GM19023 (cell line): ENCODE data around the gene AFAP1L2.
"Not testable (repeated sequence)": the region's sequence is repeated elsewhere in the genome, so short reads cannot be mapped to it uniquely, and the experiment has no call there.

Source experiments
- ATAC-seq: cut with Tn5 transposase; IDR thresholded peaks from one replicate; pipeline ENCODE4 v1.9.1; 2021; ENCODE audit warnings: mild to moderate bottlenecking, moderate library complexity; ENCODE audit not compliant: unreplicated experiment

The AFAP1L2 gene

GRCh38 chr10:114340816-114341215 lies 63.5 kb downstream of the AFAP1L2 start:
- ATAC-seq: no peak

DNA sequence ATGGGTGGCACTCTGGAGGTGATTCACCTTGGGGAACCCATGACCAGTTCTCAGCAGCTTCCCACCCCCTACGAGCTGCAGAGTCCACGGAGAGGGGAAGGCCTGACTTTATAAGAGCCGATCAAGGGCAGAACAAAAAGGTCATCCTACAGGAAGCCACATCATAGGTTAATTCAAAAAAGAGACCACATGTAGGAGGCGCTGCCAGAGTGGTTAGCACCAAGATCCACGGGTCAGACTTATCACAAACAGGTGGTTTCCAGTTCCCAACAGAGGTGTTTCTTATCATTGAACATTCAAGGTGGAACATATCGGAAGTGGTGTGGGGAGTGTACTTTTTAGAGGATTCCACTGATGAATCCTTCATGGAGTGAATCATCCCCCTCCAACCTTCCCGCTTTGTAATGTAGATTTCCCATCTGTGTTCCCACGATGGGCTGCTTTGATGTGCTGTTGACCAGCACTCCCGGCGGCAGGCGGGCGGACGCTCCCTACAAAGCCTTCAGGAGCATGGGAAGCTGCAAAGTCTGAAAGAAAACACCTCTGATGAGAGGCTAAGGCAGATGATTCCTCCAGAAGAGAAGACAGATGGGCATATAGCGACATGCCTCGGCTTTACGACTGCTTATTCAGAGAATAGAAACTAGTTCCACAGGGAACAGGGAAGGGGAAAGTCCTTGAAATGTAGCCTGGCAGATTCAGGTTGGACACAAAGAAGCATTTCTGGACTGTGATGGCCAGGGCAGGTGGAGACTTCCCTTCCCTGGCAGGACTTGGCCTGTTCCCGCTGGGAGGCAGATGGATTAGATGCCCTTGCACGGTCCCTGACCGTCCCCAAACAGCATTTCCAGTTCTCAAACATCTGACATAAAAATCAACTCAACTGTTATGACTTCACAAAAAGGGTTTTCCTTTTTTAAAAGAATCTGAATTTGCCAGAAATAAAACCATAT lies 66.5 kb downstream of the AFAP1L2 start:
- ATAC-seq: peak; percentile 62

- no peak for ATAC-seq
These were observed 67.3 kb downstream of the AFAP1L2 start for GRCh38 chr10:114336823-114337509.

DNA sequence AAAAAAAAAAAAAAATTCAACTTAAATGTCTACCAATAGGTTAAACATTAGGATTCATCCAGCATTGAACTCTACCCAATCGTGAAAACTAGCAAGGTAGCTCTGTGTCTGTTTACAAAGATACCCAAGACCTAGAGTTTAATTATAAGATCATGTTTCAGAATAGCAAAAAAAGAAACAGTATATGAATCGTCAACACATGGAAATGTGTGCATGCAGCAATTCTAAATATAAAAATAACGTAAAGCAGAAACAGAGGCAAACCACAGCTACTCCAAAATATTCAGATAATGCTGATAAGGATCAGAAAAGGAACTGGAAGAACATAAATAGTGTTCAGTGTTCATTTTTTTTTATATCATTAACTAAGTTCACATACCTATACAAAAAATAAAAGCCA lies 68.7 kb downstream of the AFAP1L2 start:
- no peak for ATAC-seq

GRCh38 chr10:114334301-114334700 lies 70.0 kb downstream of the AFAP1L2 start:
- no peak for ATAC-seq

GRCh38 chr10:114333441-114333840 lies 70.9 kb downstream of the AFAP1L2 start:
- ATAC-seq: not testable (repeated sequence)

- no peak for ATAC-seq
These were observed 71.8 kb downstream of the AFAP1L2 start for GRCh38 chr10:114332301-114333192.

DNA sequence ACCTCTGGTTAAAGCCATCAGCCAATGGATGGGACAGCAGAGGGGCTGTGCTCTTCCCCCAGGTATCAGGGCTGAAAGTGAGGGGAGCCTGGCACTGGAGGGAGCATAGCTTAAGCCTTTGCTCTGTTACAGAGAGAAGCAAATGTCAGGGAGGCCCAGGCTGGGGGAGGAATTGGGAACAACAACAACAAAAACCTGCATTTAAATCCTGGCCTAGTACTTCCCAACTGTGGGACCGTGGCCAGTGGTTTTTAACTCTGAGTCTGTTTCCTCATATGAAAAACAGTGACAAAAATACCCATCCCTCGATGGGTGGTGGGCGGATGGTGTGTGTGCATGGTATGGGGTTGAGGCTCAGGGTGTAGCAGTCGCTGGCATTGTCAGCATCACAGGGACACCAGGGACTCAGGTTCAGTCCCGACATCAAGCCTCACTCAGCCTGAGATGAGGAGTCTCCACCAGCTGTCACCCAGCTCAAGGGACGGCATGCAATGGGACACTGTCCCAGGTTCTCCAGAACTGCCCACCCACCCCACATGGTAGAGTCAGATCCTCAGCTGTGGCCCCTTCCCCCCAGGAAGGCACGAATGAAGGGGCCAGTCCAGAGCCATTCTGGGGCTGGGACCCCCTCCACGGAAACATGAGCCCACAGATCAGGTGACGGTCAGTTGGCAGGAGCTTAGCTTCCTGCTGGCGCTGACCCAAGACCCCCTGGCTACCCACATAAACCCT lies 74.5 kb downstream of the AFAP1L2 start:
- no peak for ATAC-seq

DNA sequence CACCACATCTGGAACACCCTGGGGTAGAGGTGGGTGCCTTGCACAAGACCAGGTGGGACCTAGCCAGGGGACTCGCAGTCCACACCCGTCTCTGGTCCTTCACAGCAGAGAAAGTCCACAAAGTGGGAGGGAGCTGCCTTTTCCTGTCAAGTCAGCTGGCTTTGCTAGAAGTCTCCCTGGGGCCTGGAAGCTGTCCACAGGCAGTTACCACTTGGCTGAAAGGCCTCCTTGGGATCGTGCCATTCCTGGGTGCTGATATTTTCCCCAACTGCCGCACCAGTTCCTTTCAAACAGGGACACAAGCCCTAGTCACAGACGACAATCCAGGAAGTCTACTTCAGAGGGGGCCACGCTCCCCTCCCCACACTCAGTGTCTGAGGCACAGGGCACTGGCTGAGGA lies 75.4 kb downstream of the AFAP1L2 start:
- ATAC-seq: no peak

DNA sequence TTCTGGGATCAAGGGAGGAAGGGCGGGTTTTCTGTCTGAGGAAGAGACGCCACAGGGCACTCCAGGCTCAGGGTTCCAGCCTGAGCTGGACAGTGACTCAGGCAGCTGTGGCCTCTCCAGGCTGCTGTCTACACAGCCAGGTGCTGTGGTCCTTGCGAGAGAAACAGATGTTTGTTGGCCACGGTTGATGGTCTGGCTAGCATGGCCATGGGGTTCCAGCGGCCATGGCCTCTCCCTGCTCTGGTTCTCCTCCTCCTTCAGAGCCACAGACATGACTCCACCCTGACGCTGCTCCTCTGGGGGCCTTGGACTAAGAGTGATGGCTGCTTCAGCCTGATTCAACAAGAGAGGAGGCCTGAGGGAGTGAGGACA lies 75.9 kb downstream of the AFAP1L2 start:
- no peak for ATAC-seq

DNA sequence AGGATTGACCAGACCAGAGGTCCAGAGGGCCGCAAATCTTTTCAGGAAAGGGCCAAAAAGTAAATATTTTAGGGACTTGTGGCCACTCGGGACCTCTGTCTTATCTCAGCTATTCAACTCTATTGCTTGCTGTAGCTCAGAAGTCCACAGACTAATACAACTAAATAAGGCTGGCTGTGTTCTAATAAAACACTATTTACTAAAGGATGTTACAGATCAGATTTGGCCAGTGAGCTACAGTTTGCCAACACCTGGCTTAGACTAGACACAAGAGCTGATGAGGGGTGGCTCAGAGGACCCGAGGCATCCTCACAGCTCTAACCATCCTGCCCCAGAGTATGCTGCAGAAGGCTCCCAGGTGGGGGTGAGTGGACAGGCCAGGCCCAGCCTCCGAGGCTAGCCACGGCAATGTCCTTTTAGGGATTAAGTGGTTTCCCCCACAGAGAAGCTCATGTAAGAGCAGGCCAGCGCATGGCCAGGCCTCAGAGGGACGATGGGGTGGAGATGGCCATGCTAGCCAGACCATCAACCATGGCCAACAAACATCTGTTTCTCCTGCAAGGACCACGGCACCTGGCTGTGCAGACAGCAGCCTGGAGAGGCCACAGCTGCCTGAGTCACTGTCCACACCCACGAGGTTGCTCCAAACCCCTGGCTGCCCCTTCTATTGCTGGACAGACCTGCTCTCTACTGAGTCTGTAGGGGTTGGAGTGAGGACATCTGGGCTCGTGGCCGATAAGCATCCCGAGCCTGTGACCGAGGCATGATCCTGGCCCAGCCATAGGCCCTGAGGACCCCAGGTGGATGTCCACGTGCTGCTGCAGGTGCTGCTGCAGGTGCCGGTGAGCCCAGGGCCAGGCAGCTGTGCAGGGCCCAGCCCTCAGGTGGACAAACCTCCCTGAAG lies 76.5 kb downstream of the AFAP1L2 start:
- ATAC-seq: no peak

DNA sequence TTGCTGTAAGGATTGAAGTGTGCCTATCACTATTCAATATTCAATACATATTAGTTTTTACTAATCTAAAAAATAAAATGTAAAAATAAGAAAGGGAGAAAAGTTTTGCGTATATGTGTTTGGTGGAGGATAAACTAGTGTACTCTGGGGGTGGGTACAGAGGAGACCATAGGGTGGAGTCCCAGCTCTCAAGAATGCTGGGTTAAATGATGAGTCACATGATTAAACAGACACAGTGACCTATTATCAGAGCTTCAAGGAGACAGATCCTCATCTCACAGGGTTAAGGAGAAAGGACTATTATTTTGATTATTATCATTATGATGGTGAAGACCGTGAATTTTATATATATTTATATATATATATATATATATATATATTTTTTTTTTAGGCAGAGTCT lies 77.5 kb downstream of the AFAP1L2 start:
- ATAC-seq: no peak

DNA sequence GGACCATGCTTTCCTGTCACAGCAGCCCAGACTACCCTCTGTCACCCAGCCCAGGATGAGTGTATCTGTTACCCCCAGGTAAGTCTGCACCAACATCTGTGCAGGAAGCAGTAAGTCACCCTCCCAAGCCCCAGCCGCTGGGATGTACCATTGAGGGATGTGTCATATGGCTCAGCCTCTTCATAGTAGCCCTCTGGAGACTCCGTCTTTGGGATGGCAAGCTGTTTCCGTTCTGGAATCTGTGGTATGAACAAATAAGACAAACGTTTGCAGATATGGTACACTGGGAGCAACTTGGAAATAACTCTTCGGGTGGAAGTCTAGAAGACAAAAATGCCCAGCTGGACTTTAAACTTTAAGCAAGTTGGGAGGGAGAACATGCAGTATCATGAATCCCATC lies 81.3 kb downstream of the AFAP1L2 start:
- no peak for ATAC-seq

- no peak for ATAC-seq
These were observed 82.0 kb downstream of the AFAP1L2 start for GRCh38 chr10:114322344-114322743.

DNA sequence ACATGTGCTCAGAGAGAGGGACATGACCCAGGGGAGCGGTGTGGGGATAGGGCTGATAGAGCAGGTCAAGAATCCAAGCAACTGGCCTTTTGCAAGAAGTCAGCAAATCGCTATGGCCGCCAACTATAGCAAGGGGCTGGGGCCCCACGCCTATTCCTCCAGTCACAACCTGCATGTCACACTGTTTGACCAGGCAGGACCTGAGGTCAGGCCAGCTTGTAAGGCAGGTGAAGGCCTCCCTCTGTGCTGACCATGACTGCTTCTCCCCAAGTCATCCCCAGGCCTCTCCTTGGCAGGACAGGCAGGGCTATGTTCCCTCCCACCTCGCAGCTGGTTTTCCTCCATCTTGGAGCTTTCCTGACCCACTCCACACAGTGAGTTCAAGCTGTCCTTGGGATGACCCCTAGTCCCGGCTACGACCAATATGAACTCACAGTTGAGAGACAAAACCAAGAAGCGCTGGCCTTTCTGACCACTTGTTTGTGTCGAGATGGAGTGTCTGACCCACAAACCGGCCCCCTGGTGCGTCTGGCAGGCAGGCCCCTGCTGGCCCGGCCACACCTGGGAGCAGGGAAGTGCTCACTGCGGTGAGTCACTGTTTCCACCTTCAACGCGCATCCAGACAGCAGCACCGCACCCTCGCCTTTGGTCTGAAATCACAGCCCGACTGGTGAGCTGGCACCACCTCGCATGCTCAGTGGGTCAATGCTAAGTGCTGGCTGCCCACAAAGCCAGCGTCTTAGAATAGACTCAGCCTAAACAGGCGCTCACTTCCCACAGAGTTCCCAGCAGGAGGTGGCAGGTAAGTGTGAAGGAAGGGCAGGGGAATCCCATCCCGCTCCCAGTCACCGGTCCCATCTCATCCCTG lies 83.8 kb downstream of the AFAP1L2 start:
- ATAC-seq: no peak

DNA sequence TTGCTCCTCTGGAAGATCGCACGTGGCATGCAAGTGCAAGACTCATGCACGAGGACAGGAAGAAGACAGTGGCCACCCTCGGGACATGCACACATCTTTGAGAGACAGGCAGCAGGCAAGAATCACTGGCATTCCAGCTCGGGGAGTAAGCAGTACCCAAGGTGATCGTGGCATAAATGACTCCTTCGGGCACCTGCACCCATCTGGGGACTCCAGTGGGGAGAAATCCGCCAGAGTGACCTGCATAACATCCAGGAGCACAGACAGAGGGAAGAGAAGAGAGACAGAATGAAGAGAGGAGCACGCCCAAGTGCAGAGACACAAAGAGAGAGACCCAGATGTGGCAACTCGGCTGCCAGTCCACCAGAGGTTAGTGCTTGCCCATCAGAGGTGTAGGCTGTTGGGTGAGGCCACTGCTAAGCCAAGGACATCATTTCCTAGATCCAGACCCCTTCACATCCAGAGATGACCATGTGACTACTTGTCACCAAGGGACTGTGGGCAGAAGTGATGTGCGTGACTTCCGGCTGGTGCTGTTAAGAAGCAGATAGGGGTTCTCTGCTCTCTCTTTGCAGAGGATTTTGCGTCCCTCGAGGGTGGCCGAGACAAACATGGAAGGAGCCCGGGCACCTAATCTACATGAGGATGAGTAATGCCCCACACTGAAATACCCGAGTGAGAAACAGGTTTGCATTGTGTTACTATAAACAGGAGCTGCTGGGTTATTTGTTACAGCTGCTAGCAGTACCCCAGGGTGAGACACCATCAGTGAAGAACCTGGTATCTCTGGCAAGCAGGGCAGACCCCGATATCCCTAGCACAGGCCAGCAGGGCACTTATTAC lies 84.7 kb downstream of the AFAP1L2 start:
- ATAC-seq: no peak

DNA sequence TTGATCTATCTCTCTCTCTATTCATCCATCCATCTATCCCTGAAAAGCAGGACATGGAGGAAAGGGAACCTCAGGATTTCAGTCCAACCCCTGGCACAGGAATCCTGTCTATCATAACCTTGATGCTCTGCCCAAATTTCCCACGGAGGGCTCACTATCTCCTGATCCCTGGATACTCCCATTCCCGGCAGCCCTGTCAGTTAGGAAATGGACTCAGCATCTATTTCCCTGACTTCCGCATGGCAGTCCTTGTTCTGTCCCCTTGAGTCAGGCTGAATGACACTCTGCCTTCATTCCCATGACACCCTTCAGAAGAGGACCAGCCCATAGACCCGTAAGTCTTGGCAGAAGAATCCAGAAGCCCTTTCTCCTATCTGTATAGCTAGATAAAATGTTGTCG lies 87.6 kb downstream of the AFAP1L2 start:
- no peak for ATAC-seq
